Spleen (tissue), 7 donors: ENCODE data around the gene ANKRD2.

Source experiments
- POLR2A ChIP-seq, 3 donors: fragments of 450-650 bp; IDR thresholded peaks; one replicate each; pipeline ENCODE4 v1.5.1; 2017; ENCODE audit warnings: antibody characterized with exemption in 3 of 3, mild to moderate bottlenecking in 1 of 3
- POLR2AphosphoS5 ChIP-seq, 3 donors: sonication (generic); formaldehyde crosslinking; IDR thresholded peaks; one replicate each; pipeline ENCODE4 v1.5.1; 2017; ENCODE audit warnings: antibody characterized with exemption in 3 of 3
- TF ChIP-seq, protein P1 (sequence below), 11 experiments: fragments of 200-600 bp in 7 of 11; fragments of 450-650 bp in 4 of 11; sonication (generic) in 4 of 11; IDR thresholded peaks in 8 of 11; conservative IDR thresholded peaks in 3 of 11; 1 replicate in 7 of 11; 2 replicates in 4 of 11; pipeline versions ENCODE4 v1.4.0 to v1.8.0; 2016 to 2021; ENCODE audit warnings: antibody characterized with exemption in 11 of 11, inconsistent platforms in 4 of 11, mild to moderate bottlenecking in 1 of 11
- donor health status: DM: no; HTN: no; CAD: no; lungs with moderate emphysema.
- donor health status: DM: no; HTN: no; CAD: no.
- donor health status: DM: no; HTN: no; CAD: no.

- TF ChIP-seq POLR2A (IDR thresholded peaks at IDR 0.05) (no peak), POLR2AphosphoS5 (IDR thresholded peaks at IDR 0.05) (no peak)
- TF ChIP-seq, protein P1, sequence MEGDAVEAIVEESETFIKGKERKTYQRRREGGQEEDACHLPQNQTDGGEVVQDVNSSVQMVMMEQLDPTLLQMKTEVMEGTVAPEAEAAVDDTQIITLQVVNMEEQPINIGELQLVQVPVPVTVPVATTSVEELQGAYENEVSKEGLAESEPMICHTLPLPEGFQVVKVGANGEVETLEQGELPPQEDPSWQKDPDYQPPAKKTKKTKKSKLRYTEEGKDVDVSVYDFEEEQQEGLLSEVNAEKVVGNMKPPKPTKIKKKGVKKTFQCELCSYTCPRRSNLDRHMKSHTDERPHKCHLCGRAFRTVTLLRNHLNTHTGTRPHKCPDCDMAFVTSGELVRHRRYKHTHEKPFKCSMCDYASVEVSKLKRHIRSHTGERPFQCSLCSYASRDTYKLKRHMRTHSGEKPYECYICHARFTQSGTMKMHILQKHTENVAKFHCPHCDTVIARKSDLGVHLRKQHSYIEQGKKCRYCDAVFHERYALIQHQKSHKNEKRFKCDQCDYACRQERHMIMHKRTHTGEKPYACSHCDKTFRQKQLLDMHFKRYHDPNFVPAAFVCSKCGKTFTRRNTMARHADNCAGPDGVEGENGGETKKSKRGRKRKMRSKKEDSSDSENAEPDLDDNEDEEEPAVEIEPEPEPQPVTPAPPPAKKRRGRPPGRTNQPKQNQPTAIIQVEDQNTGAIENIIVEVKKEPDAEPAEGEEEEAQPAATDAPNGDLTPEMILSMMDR (IDR thresholded peaks at IDR 0.05 in 8 of 11, conservative IDR thresholded peaks at IDR 0.05 in 3 of 11) = no peak
Measured at GRCh38 chr10:97538839-97539238, 33.7 kb upstream of the ANKRD2 start.
